HG02759 (cell line): ENCODE data around the gene KCNH2.

Experiments
- ATAC-seq: cut with Tn5 transposase; IDR thresholded peaks from one replicate; pipeline ENCODE4 v1.9.1; 2021; ENCODE audit warnings: mild to moderate bottlenecking, moderate library complexity; ENCODE audit not compliant: unreplicated experiment

KCNH2 gene

DNA sequence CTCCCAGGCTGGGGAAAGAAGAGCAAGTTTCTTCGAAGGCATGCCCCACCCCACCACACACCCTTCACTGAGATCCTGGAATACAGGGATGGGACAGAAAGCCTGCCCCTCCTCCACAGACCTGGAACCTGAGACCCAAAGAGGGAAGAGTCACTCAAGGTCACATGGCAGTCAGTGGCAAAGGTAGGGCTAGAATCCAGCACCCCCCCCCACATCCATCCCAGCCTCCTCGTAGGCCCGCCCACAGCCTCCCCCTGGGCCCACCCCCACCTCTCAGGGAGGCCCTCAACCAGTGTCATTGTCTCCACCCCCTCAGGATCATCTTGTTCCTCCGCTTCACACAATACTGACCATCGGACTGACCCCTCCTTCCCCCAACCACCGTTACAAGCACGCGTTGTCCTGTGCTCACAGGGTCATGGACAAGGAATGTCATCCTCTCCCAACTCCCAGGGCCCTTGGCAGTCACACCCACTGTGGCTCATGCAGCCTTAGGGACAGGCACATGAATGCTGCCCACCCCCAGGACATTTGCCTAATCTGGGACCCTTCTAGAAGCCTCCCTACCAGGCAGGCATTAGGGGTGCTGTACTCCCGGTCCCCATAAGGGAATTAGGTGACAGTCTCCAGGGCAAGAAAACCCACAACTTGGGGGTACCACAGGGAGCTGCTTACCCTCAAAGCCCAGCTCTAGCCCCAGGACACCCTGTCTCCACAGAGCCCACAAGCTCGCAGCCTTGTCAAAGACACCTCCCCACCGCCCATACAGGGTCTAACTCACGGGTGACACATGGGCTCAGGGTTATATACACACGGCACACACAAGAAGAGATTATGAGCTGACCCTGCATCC is 1.4 kb downstream of the KCNH2 start:
- ATAC-seq: no peak

DNA sequence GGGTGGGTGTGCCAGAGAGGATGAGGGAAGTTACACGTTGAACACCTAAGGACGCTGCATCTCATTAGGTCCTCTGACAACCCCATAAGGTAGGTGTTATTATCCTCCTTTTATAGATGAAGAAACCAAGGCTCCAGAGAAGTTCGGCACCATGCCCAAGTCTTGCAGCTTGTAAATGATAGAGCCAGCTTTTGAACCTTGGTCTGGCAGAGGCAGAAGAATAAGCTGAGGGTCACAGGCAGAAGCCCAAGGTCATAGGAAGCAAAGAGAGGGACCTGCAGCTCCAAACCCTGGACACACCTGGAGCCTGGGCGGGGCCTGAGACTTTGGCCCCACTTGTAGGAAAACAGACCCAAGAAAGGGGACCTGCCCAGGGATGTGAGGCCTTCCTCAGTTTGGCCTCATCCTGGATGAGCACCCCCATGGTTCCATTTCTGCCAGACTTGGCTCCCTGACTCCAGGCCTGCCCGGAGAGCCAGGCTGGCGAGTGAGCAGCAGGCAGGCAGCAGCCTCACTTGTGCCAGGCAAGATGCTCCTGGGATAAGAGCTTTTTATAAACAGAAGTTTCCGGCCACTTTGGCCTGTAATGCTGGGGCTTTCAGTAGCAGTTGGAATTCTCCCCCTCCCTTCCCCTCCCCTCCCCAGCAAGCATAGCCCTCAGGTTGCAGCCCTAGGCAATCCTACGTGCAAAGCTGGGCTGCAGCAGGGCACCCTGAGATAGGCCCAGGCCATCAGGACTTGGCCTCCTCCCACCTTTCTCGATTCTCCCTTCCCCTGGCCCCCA is 2.4 kb downstream of the KCNH2 start:
- no peak for ATAC-seq

DNA sequence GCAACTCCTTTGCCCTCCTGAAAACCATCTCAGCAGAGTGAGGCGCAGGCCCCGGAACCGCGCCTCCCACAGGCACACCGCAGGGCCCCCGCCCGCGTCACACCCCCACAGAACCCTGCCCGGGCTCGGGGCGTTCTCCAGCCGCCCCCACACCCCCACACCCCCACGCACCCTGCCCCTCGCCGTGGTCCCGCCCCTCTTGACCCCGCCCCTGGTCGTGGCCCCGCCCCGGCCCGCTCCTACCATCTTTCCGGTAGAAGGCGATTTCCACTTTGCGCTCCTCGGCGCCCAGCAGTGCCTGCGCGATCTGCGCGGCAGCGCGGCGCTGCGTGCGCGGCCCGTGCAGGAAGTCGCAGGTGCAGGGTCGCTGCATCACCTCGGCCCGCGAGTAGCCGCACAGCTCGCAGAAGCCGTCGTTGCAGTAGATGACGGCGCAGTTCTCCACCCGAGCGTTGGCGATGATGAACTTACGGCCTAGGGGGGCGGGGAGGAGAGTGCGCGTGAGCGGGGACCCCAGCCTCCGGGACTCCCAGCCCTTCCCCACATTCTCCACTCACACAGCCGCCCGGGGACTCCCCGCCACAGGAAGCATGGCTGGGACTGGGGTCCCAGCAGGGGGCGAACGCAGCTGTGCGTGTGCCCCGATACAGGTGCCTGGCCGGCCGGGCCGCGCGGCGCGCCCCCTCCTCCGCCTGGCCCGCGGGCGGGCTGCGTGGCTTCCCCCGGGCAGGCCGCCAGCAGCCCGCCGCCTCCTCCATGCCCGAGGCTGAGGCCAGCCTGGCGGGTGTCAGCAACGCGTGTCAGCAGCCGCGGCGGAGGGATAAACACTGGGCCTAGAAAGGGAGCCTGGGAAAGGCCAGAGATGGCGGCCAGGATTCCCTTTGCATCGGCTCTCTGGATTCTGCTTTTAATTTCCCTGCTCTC is 3.4 kb downstream of the KCNH2 start:
- ATAC-seq: peak; percentile 66

DNA sequence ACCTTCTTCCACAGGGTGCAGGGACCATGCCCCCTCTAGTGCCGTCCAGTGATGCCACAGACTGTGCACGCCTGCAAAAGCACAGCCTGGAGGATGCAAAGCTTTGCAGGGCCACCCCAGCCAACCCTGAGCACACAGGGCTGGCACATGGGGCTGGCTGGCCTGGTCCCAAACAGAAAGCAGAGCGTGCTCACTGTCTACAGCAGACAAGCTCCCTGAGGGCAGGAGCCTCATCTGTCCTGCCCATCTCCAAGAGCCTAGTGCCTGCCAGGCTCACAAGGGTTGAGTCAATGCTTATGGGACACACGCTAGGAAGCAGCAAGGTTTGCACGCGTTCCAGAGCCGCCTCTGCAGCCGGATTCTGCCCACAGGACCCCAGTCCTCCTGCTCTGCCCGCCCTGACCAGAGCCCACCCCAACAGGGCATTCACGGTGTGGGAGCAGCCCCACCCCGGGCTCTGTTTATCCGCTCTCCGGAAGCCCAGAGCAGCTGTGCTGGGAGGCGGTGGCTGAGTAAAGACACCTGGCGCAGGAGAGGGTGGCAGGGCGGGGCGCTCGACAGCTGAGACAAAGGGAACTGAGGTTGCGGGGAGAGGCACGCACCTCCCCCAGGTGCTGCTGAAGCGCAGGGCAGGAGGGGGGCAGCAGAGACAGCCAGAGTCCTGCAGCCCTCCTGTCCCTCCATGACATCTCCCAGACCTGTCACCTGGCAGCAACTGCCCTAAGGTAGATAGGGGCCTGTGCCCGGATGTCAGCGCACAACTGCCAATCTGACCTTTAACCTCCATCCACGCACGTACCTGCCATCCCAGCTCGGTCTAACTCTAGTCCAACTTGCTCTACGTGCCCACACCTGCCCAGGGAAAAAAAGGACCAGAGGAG is 4.3 kb downstream of the KCNH2 start:
- no peak for ATAC-seq

DNA sequence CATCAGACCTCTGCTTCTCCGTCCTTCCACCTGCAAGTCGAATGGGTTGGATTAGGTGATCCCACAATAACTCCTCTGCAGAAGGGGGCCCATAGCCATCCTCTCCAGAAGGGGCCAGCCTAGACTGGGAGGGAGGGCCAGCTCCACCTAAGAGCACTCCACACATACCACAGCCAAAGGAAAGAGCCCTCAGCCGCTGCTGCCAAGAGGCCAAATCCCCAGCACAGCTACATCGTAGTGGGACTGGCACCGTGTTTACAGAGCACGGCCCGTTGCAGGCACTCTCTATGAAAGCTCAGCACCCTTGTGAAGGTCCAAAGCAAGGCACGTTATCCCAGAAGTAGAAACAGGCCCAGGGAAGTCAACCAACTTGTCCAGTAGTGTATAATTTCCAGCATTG is 5.4 kb downstream of the KCNH2 start:
- ATAC-seq: no peak

DNA sequence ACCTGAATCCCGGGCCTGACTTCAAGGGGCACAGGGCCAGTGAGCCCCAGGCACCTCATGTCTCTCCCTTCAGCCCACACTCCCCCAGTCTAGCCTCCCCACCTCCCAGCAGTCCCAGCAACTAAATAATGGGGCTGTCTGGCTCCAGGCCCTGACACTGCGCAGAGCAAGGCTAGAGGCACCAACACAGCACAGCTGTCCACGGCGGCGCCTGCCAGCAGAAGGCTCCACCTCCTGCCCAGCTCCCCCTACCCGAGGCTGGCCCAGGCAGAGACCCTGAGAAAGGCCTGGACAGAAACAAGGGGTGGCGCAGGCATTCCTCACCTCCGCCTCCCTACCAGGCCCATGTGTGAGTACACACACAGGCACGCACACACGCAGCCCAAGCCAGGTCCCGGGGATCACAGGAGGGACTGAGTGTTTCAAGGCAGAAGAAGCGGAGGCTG is 6.1 kb downstream of the KCNH2 start:
- ATAC-seq: no peak

DNA sequence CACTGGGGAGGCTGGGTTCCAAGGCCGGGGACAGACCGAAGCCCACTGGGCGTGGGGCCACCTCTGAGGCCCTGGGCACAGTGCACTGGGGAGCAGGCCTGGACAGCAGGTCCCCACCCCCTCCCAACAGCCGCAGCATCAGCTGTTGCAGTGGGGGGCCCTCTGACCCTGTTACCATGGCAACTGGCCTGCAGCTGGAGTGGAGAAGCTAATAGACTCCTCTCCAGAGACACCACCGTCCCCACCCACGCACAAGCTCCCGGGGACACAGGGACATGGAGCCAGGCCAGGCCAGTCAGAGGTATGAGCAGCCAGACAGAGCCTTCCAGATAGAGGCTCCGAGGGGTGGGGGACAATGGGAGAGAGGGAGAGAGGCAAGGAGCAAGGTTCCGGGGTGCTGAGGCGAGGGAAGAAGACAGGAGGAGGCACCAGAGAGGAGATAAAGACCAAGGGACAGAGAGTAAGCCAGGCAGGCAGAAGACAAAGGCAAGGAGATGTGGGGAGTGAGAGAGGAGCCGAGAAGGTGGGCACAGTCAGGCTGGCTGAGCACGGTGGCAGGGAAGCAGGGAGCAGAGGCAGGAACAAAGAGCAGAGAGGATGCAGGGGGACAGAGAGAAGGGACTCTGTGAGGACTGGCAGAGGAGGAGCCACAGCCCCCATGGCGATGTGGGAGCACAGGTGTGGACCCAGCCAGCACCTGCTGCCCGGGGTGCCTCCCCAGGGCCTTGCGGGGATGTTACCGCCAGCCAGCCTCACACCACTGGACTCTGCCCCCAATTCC is 6.7 kb downstream of the KCNH2 start:
- no peak for ATAC-seq

DNA sequence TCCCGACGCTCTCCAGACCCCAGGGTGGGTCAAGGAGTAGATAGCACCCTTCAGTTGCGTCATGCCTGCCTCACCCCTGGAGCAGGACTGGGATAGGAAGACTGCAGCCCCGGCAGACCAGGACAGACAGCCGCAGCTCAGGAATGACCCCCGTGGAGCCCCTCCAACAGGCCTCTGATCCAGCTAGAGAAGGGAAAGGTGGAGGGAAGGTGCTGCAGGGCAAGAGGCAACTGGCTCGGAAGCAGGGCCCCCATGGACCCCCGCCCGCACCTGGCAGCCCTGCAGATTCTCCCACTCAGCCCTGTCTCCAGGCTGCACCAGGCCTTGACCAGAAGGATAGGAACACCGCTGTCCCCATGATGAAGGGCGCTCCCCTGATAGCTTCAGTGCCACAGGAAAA is 7.7 kb downstream of the KCNH2 start:
- no peak for ATAC-seq

DNA sequence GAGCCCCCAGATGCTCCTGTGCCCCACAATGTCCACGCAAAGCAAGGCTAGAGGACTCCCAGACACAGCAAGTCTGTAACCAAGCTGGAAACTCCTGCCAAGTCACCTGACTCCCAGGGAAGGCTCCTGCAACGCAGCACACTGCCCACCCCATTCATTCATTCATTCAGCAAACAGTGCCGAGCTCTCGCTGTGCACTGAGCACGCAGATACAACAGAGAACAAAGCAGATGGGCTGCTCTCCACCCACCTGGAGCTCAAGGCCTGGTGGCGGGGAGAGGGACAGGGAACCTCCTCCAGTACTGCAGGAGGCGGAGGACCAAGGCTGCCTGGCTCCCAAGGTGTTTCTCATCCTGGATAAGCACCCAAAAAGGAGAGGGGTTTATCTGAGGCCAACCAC is 8.6 kb downstream of the KCNH2 start:
- ATAC-seq: no peak

DNA sequence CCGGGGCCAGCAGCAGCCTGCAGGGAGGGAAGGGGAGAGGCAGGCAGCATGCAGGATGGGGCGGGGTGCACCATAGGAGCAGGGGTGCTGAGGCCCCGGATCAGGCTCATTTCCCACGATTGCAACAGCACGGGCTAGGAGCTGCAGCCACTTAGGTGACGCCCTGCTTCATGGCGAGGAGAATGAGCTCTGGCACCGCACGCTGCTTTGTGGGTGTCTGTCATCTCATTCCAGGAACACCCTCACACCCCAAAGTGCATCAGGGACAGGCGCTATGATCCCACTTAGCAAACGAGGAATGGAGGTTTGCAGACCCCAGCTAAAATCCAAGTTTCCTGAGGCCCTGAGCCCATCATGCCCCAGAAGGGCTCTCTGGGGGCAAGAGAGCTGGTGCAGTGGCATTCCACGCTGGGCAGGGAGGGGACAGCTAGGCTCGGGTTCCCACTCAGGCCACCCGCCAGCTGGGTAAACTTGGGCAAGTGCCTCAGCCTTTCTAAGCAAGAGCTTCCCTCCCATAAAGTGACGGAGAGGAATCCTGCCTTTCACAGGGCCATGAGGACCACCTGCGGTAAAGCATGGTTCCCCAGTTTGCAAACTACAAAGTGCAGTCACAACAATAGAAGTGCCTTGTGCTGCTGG is 9.3 kb downstream of the KCNH2 start:
- no peak for ATAC-seq

DNA sequence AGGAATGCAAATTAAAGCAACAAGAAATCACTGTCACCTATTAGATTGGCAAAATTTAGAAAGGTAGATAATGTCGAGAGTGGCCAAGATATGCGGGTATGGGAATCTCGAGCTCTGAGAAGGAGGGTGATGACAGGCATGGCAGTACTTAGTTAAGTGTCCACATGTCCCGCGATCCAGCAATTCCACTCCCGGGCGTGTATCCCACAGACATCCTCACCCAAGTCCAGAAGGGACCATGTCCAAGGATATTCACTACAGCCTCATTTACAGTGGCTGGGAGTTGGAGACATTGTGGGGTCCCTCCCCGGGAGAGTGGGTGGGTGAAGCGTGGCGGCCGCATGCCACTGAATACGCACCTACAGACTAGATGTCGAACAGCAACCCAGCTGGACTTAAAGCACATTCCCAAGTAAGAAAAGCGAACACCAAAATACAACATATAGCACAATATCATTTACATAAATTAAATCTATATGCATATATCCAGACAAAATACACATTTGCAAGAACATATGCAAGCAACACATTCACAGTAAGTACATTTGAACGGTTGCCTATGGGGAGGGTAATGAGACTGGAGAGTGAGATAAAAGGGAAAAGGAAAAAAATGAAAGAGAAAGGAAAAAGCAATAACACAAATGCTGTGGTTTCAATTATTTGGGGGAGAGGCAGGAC is 9.9 kb downstream of the KCNH2 start:
- no peak for ATAC-seq

DNA sequence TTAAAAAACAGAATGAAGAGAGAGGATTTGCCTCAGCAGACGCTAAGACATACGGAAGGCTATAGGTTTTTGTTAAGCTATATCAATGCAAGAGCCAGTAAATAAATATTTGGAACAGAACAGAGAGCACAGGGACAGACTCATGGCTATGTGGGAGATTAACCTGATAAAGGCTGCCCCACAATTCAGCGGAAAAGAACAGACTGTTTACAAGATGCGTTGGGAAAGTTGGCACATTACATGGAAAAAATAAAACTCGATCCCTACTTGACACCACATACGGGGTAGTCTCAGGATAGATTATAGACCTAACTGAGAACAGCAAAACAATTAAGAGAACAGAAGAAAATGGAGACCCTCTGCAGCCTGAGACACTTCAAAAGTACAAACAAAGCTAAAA is 10.8 kb downstream of the KCNH2 start:
- ATAC-seq: no peak

DNA sequence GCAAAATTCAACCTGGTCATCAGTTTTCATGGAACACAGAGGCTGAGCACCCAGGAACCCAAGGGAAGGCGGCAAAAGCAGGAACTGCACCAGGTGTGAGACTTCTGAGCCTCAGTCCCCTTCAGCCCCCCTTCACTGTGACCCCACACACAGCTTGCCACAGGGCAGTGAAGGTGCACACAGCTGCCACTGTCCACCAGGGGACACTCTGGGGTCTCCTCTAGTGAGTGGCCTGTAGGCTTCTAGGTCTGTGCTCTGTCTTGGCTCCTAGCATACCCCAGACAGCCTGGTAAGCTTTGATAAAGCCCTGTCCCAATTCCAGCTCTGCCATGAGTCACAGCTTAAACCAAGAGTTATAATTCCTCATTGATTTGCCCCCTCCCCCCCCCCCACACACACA is 12.1 kb downstream of the KCNH2 start:
- no peak for ATAC-seq

DNA sequence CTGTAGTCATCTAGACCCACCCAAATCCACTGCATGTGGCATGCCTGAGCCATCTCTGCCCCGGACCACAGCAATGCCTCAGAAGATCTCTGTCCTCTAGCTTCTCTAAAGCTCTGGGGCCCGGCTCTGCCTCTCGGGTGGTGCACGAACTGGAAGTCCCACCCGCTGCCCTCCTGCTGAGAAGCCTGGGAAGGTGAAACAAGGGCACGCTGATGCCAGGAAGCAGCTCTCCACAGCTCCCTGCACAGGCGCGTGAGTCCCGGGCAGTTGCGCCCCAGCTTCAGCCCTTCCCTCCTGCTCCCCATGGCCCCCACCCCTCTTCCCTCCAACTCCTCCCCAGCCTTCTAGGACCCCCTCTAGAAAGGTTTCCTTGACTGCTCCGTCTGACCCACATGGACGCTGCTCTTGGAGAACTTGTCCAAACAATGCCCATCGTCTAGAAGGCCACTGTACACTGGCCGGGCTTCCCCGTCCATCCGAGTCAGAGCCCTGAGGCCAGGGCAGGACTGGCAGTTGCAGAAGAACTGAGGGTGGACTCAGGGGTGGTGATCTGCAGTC is 12.8 kb downstream of the KCNH2 start:
- ATAC-seq: no peak

DNA sequence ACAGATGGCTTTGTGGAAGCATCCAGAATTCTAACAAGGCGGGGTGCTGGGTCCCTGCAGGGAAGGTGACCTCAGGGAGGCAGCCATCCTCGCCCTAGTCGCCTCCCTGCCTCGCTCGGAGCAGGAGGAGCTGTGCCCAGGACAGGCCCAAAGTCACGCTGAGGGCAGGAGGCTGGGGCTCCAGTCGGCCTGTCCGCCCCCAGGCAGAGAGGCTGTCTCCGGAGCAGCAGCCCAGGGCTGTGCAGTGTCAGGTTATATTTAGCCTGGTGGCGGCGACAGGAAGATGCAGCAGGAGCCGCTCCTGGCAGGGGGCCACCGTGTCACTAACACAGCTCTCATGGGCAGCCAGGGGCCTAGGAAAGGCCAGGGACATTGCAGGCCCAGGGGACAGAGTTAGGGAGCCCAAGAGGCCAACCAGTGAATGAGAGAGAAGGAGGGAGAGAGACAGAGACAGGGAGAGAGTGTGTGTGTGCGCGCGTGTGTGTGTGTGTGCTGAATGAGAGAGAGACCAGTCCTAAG is 13.5 kb downstream of the KCNH2 start:
- ATAC-seq: no peak

DNA sequence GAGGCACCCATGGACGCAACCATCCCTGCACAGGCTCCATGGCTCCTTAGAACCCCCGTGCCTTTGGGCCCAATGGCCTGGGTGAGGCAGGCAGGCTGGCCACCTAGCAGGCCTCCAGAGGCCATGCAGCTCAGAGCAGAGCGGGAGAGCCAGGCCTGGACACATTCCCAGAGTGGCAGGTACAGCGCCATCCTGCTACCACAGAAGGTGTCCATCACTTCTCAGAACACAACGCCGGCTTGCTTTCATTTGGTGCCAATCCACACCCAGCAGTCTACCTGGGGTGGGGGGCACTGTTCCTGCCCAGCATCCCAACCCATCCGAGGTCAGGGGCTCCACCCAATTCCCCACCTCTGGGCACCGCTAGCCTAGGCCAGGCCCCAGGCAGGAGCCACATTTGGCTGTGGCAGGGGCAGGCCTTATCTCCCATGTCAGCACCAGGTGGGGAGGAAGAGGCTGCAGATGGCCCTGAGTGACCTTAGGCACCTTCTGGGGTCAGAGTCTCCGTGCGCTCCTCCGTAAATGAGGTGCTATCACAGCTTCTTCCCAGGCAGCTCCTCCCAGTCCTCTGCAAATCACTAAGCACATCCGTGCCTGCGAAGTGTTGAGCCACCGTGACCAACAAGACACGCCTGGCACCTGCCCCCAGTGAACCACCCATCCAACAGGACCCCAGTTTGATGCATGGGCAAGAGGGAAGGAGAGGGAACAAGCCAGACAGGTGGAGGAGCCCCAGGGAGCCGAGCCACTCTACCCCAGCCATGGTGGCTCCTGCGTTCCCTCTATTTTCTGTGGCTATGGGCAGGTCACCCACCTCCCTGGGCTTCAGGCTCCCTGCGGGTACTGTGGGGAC is 14.2 kb downstream of the KCNH2 start:
- no peak for ATAC-seq
